MM.1S (cell line): ENCODE data around the gene ENHO.

Experiments used
- DNase-seq: peaks from one replicate; pipeline ENCODE4 v3.0.0-alpha.2; 2015
- H2AFZ ChIP-seq: fragments of 300-600 bp; sonication (generic); 2 replicates; pipeline ENCODE4 v1.6.0; 2016; ENCODE audit warnings: antibody characterized with exemption, low read length
- H3F3A ChIP-seq: fragments of 300-600 bp; sonication (generic); 2 replicates; pipeline ENCODE4 v1.6.1; 2016; ENCODE audit warnings: mild to moderate bottlenecking, antibody characterized with exemption, low read length, moderate library complexity, mixed read lengths; ENCODE audit not compliant: insufficient read depth
- H3K27ac ChIP-seq: fragments of 300-600 bp; sonication (generic); 2 replicates; pipeline ENCODE4 v1.5.1; 2016; ENCODE audit warnings: mild to moderate bottlenecking, low read length
- H3K27me3 ChIP-seq: fragments of 300-600 bp; sonication (generic); replicated peaks from 2 replicates; pipeline ENCODE4 v1.6.0; 2016; ENCODE audit warnings: low read length; ENCODE audit not compliant: insufficient read depth
- H3K36me3 ChIP-seq: fragments of 300-600 bp; sonication (generic); replicated peaks from 2 replicates; pipeline ENCODE4 v1.6.1; 2016; ENCODE audit warnings: mild to moderate bottlenecking, low read length, mixed read lengths; ENCODE audit not compliant: insufficient read depth
- H3K4me1 ChIP-seq: fragments of 300-600 bp; sonication (generic); 2 replicates; pipeline ENCODE4 v1.6.1; 2016; ENCODE audit warnings: low read length, mixed read lengths
- H3K4me2 ChIP-seq: fragments of 300-600 bp; sonication (generic); 2 replicates; pipeline ENCODE4 v1.6.0; 2016; ENCODE audit warnings: low read depth, low read length
- H3K4me3 ChIP-seq: fragments of 300-600 bp; sonication (generic); 2 replicates; pipeline ENCODE4 v1.5.1; 2016; ENCODE audit warnings: low read length, mixed read lengths
- H3K79me2 ChIP-seq: fragments of 300-600 bp; sonication (generic); 2 replicates; pipeline ENCODE4 v1.6.1; 2016; ENCODE audit warnings: mixed run types, low read length, mixed read lengths
- H3K9ac ChIP-seq: fragments of 300-600 bp; sonication (generic); 2 replicates; pipeline ENCODE4 v1.6.1; 2016; ENCODE audit warnings: low read length, mixed read lengths
- H3K9me2 ChIP-seq: fragments of 300-600 bp; sonication (generic); replicated peaks from 2 replicates; pipeline ENCODE4 v1.6.1; 2016; ENCODE audit warnings: mild to moderate bottlenecking, low read length, mixed read lengths; ENCODE audit not compliant: insufficient read depth
- H3K9me3 ChIP-seq: fragments of 300-600 bp; sonication (generic); replicated peaks from 2 replicates; pipeline ENCODE4 v1.6.1; 2016; ENCODE audit warnings: mild to moderate bottlenecking, low read length, mixed read lengths; ENCODE audit not compliant: insufficient read depth
- H4K20me1 ChIP-seq: fragments of 300-600 bp; sonication (generic); 2 replicates; pipeline ENCODE4 v1.6.1; 2016; ENCODE audit warnings: mild to moderate bottlenecking, low read length, moderate library complexity, mixed read lengths; ENCODE audit not compliant: insufficient read depth
- EZH2 ChIP-seq: fragments of 300-600 bp; sonication (generic); optimal IDR thresholded peaks from 2 replicates; pipeline ENCODE3; 2017; ENCODE audit warnings: low read depth, mild to moderate bottlenecking, antibody characterized with exemption, low read length, mixed read lengths
- EZH2phosphoT487 ChIP-seq: fragments of 300-600 bp; sonication (generic); IDR thresholded peaks from 2 replicates; pipeline ENCODE4 v1.6.1; 2018; ENCODE audit warnings: antibody characterized with exemption, low read length
- TF ChIP-seq, protein P1 (sequence below): fragments of 300-600 bp; sonication (generic); IDR thresholded peaks from 2 replicates; pipeline ENCODE4 v1.5.1; 2016; ENCODE audit warnings: antibody characterized with exemption, low read length, mixed read lengths

The ENHO gene

DNA sequence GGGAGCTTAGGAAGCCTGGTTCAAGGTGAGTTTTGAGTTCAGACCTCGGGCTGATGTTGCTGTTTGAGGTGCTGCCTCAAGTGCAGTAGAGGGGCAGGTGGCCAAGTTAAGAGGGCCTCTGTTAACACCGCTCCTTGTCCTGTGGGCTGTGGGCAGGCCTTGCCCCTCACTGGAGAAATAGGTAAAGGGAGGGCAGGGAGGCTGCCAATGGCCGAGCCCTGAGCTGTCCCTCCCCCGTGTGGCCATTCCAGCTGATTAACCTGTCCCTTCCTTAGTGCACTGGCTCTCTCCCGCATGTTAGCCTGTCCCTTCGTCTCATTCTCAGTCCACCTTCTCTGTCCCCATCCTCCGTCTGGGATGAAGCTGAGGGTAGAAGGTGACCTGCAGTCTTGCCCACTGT is 45.3 kb upstream of the ENHO start:
- Histone ChIP-seq H2AFZ (no peak overlapping the region), H3K4me3 (no peak overlapping the region), H3K79me2 (no peaks in the 10 kb centered on the region), H3K4me1 (no peaks in the 10 kb centered on the region), H3K27ac (no peak overlapping the region), H3K4me2 (no peak overlapping the region), H3F3A (no peaks in the 10 kb centered on the region), H4K20me1 (no peaks in the 10 kb centered on the region), H3K9ac (no peak overlapping the region), H3K36me3 (no peaks in the 10 kb centered on the region), H3K27me3 (peaks cover 86% of the 10 kb centered on the region), H3K9me2 (no peaks in the 10 kb centered on the region), H3K9me3 (no peaks in the 10 kb centered on the region)
- no peak for TF ChIP-seq EZH2
- TF ChIP-seq, protein P1, sequence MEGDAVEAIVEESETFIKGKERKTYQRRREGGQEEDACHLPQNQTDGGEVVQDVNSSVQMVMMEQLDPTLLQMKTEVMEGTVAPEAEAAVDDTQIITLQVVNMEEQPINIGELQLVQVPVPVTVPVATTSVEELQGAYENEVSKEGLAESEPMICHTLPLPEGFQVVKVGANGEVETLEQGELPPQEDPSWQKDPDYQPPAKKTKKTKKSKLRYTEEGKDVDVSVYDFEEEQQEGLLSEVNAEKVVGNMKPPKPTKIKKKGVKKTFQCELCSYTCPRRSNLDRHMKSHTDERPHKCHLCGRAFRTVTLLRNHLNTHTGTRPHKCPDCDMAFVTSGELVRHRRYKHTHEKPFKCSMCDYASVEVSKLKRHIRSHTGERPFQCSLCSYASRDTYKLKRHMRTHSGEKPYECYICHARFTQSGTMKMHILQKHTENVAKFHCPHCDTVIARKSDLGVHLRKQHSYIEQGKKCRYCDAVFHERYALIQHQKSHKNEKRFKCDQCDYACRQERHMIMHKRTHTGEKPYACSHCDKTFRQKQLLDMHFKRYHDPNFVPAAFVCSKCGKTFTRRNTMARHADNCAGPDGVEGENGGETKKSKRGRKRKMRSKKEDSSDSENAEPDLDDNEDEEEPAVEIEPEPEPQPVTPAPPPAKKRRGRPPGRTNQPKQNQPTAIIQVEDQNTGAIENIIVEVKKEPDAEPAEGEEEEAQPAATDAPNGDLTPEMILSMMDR: no peak
- no peak for TF ChIP-seq EZH2phosphoT487
- no peak for DNase-seq

DNA sequence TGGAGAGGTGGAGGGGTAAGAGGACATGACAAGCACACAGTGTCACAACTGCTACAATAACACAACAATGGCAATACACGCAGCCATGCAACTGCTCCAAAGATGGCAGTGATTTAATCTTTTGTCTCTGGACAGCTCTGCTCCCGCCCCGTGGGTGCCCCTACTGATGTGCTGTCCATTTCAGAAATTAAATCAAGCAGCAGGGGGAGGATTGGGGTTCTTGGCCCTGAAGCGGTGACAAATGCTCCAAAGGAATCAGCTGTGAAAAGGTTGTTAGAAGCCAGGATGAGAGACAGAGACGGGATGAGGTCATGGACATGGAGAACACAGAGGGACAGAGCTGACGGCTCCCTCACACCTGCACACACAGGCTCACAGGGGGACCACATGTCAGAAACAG is 44.2 kb upstream of the ENHO start:
- no peak overlapping the region for H2AFZ ChIP-seq
- H3K4me3 ChIP-seq: no peak overlapping the region
- no peaks in the 10 kb centered on the region for H3K9me3 ChIP-seq
- no peak overlapping the region for H3K9ac ChIP-seq
- H3F3A ChIP-seq: no peaks in the 10 kb centered on the region
- H3K4me1 ChIP-seq: no peaks in the 10 kb centered on the region
- TF ChIP-seq EZH2 (no peak), EZH2phosphoT487 (no peak)
- TF ChIP-seq, protein P1: no peak
- H3K36me3 ChIP-seq: no peaks in the 10 kb centered on the region
- H3K9me2 ChIP-seq: no peaks in the 10 kb centered on the region
- no peak for DNase-seq
- no peaks in the 10 kb centered on the region for H4K20me1 ChIP-seq
- no peak overlapping the region for H3K27ac ChIP-seq
- H3K27me3 ChIP-seq: peaks cover 85% of the 10 kb centered on the region
- no peaks in the 10 kb centered on the region for H3K79me2 ChIP-seq
- H3K4me2 ChIP-seq: no peak overlapping the region

DNA sequence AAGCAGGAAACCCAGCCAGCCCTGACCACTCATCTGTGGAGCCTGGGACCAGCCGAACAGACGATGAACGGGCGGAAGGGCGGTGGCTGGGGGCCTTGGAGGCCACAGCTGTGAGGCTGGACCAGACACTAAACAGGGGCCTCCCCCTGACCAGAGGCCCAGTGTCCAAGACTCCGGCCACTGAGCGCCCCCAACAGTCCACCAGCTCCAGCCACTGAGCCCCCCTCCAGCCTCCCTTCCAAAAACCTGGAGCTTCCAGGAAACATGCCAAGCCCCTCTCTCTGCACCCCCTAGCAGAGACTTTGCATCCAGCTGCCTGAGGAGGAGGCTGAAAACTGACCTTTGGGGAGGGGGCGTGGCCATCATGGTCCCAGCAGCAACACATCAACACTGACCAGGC is 43.5 kb upstream of the ENHO start:
- Histone ChIP-seq H3K36me3 (no peaks in the 10 kb centered on the region), H3F3A (no peaks in the 10 kb centered on the region), H4K20me1 (no peaks in the 10 kb centered on the region), H3K9me3 (no peaks in the 10 kb centered on the region), H3K9ac (no peak overlapping the region), H3K4me1 (no peaks in the 10 kb centered on the region), H2AFZ (no peak overlapping the region), H3K4me3 (no peak overlapping the region), H3K9me2 (no peaks in the 10 kb centered on the region), H3K79me2 (no peaks in the 10 kb centered on the region), H3K27ac (no peak overlapping the region), H3K4me2 (no peak overlapping the region), H3K27me3 (peaks cover 86% of the 10 kb centered on the region)
- TF ChIP-seq EZH2 (no peak), EZH2phosphoT487 (no peak)
- TF ChIP-seq, protein P1: no peak
- DNase-seq: no peak
